K562 (cell line): ENCODE results near the gene NPAS3. TPM values are rescaled to one million over a fixed set of nuclear protein-coding genes. Genes with fewer than 3 reads are reported as not detected.

Experiments
- ATAC-seq: fragments of 200-7000 bp; cut with Tn5 transposase; 3 replicates; pipeline ENCODE4 v1.9.1; 2020; ENCODE audit warnings: moderate library complexity
- BruUV-seq: library from RNA; stranded (reverse); fragments of 400-500 nt; replicated peaks from 2 replicates; lab custom pipeline; 2021; lab: Mats Ljungman, UMichigan
- CTCF ChIA-PET: fragments of 300-600 bp; formaldehyde crosslinking; extraction: SDS; loops from one replicate; lab custom pipeline; 2021; ENCODE audit warnings: low intra/inter-chr PET ratio; lab: Yijun Ruan, JAX
- POLR2A ChIA-PET: fragments of 300-600, 350-650 bp; sonication (Branson Sonifier 250); formaldehyde crosslinking; extraction: SDS; loops from one replicate; lab custom pipeline; 2021; ENCODE audit warnings: antibody characterized with exemption, inconsistent platforms; lab: Yijun Ruan, JAX
- DNase-seq, 4 experiments: peaks; one replicate each; pipeline versions ENCODE4 v3.0.0 to v3.0.0-alpha.2; 2011 to 2018; ENCODE audit warnings: low spot score in 3 of 4, mixed read lengths in 3 of 4; ENCODE audit errors: extremely low read depth in 1 of 4
- FAIRE-seq: peaks from 2 replicates; lab custom pipeline; 2011; peaks lifted over from hg19 to GRCh38; lab: Jason Lieb, UNC
- H2AFZ ChIP-seq: 2 replicates; pipeline ENCODE4 v1.6.0; 2011; ENCODE audit warnings: low read depth, low read length, control low read depth, inconsistent platforms
- H3K27ac ChIP-seq: fragments of 200-600 bp; 3 replicates; pipeline ENCODE4 v1.8.0; 2011; ENCODE audit warnings: low read depth, mild to moderate bottlenecking, control low read depth, inconsistent platforms, low read length, moderate library complexity, mixed read lengths; ENCODE audit errors: extremely low read depth
- H3K27me3 ChIP-seq, 2 experiments: fragments of 300-600 bp in 1 of 2; 2 replicates in 1 of 2; 3 replicates in 1 of 2; pipeline versions ENCODE4 v1.6.0 to v1.8.0; 2011; ENCODE audit warnings: inconsistent platforms in 2 of 2, low read length in 2 of 2, mild to moderate bottlenecking in 1 of 2, mixed read lengths in 1 of 2, moderate library complexity in 1 of 2; ENCODE audit not compliant: control insufficient read depth in 2 of 2, insufficient read depth in 2 of 2
- H3K36me3 ChIP-seq: fragments of 300-600 bp; 3 replicates; pipeline ENCODE4 v1.8.0; 2011; ENCODE audit warnings: mild to moderate bottlenecking, low read length, inconsistent platforms; ENCODE audit not compliant: control insufficient read depth, insufficient read depth
- H3K4me1 ChIP-seq, 2 experiments: fragments of 200-600 bp in 1 of 2; replicated peaks in 1 of 2; 2 replicates in 1 of 2; 3 replicates in 1 of 2; pipeline versions ENCODE4 v1.5.1 to v1.8.0; 2011; ENCODE audit warnings: inconsistent platforms in 2 of 2, low read length in 2 of 2, mild to moderate bottlenecking in 1 of 2, mixed read lengths in 1 of 2, moderate library complexity in 1 of 2; ENCODE audit not compliant: control insufficient read depth in 2 of 2, insufficient read depth in 2 of 2
- H3K4me2 ChIP-seq: 2 replicates; pipeline ENCODE4 v1.6.1; 2011; ENCODE audit warnings: low read length, control low read depth, inconsistent platforms, mixed read lengths; ENCODE audit not compliant: insufficient read depth
- H3K4me3 ChIP-seq: fragments of 200-600 bp; sonication (generic), shearing (Covaris generic); 2 replicates; pipeline ENCODE4 v1.5.1; 2016; ENCODE audit warnings: control low read depth, inconsistent platforms
- H3K79me2 ChIP-seq: fragments of 200-600 bp; 3 replicates; pipeline ENCODE4 v1.8.0; 2011; ENCODE audit warnings: low read length, inconsistent platforms; ENCODE audit not compliant: control insufficient read depth, insufficient read depth
- H3K9ac ChIP-seq, 2 experiments: 2 replicates each; pipeline versions ENCODE4 v1.6.0 to v1.6.1; 2011; ENCODE audit warnings: low read depth in 2 of 2, low read length in 2 of 2, control low read depth in 1 of 2, inconsistent platforms in 1 of 2, mild to moderate bottlenecking in 1 of 2, mixed read lengths in 1 of 2; ENCODE audit not compliant: insufficient read depth in 1 of 2
- H3K9me1 ChIP-seq: one replicate; pipeline ENCODE4 v1.6.0; 2011; ENCODE audit warnings: inconsistent platforms, mild to moderate bottlenecking, low read length, moderate library complexity; ENCODE audit not compliant: control insufficient read depth, insufficient read depth
- H3K9me3 ChIP-seq: replicated peaks from 2 replicates; pipeline ENCODE4 v1.5.1; 2011; ENCODE audit warnings: low read depth, low read length, inconsistent platforms; ENCODE audit not compliant: control insufficient read depth, insufficient read depth
- H4K20me1 ChIP-seq: replicated peaks from 2 replicates; pipeline ENCODE4 v1.6.1; 2011; ENCODE audit warnings: low read length, inconsistent platforms, mixed read lengths; ENCODE audit not compliant: control insufficient read depth, insufficient read depth
- ATF4 ChIP-seq: fragments of 450-650 bp; formaldehyde crosslinking; IDR thresholded peaks from 2 replicates; pipeline ENCODE4 v1.4.0; 2022; ENCODE audit warnings: mild to moderate bottlenecking, moderate library complexity
- COPS2 ChIP-seq: fragments of 450-650 bp; conservative IDR thresholded peaks from 2 replicates; pipeline ENCODE4 v1.6.1; 2016; ENCODE audit warnings: mild to moderate bottlenecking, moderate library complexity
- FIP1L1 ChIP-seq: fragments of 200-400 bp; formaldehyde crosslinking; IDR thresholded peaks from 2 replicates; pipeline ENCODE4 v1.6.1; 2018; ENCODE audit warnings: mild to moderate bottlenecking, low read depth, low read length; ENCODE audit not compliant: poor library complexity, severe bottlenecking
- GABPA ChIP-seq: fragments of 200-800 bp; sonication (Bioruptor generic); conservative IDR thresholded peaks from 2 replicates; pipeline ENCODE4 v1.6.1; 2016; ENCODE audit warnings: low read depth, missing genetic modification characterization, missing compliant biosample characterization
- HDAC3 ChIP-seq: fragments of 450-650 bp; IDR thresholded peaks from 2 replicates; pipeline ENCODE4 v1.6.1; 2018; ENCODE audit warnings: borderline replicate concordance, mild to moderate bottlenecking, moderate library complexity; ENCODE audit not compliant: partially characterized antibody
- HNRNPK ChIP-seq: fragments of 200-400 bp; formaldehyde crosslinking; IDR thresholded peaks from one replicate; pipeline ENCODE4 v1.6.1; 2018; ENCODE audit warnings: mild to moderate bottlenecking, low read depth, low read length; ENCODE audit not compliant: poor library complexity, severe bottlenecking
- HNRNPLL ChIP-seq: fragments of 200-400 bp; formaldehyde crosslinking; IDR thresholded peaks from 2 replicates; pipeline ENCODE4 v1.6.1; 2017; ENCODE audit warnings: low read length, low read depth, mild to moderate bottlenecking; ENCODE audit not compliant: poor library complexity, severe bottlenecking
- JUN ChIP-seq, 2 experiments: sonication (generic) in 1 of 2; formaldehyde crosslinking in 1 of 2; IDR thresholded peaks; 2 replicates each; pipeline versions ENCODE4 v1.6.1 to v1.8.0; 2012 to 2022; ENCODE audit warnings: borderline replicate concordance in 2 of 2, mild to moderate bottlenecking in 2 of 2, improper control_type of control experiment in 1 of 2, low read depth in 1 of 2, low read length in 1 of 2, missing genetic modification reagents in 1 of 2
- MCM5 ChIP-seq: fragments of 450-650 bp; IDR thresholded peaks from 2 replicates; pipeline ENCODE4 v1.6.1; 2016; ENCODE audit warnings: low read depth
- NCOA6 ChIP-seq: fragments of 450-650 bp; IDR thresholded peaks from 2 replicates; pipeline ENCODE4 v1.6.1; 2017; ENCODE audit warnings: mild to moderate bottlenecking
- NEUROD1 ChIP-seq: fragments of 150-350 bp; IDR thresholded peaks from 2 replicates; pipeline ENCODE4 v1.6.1; 2014; ENCODE audit warnings: borderline replicate concordance, low read length, low read depth; ENCODE audit not compliant: partially characterized antibody
- NR0B1 ChIP-seq: fragments of 450-650 bp; IDR thresholded peaks from one replicate; pipeline ENCODE4 v1.6.1; 2018; ENCODE audit warnings: mild to moderate bottlenecking, moderate library complexity; ENCODE audit not compliant: partially characterized antibody
- NR3C1 ChIP-seq: sonication (generic); formaldehyde crosslinking; IDR thresholded peaks from 2 replicates; pipeline ENCODE4 v1.8.1; 2022; ENCODE audit warnings: missing genetic modification reagents
- POLR3G ChIP-seq: IDR thresholded peaks from 2 replicates; pipeline ENCODE4 v1.6.1; 2011; ENCODE audit not compliant: insufficient read length, insufficient replicate concordance; ENCODE audit errors: extremely low read depth
- TARDBP ChIP-seq: fragments of 450-650 bp; IDR thresholded peaks from 2 replicates; pipeline ENCODE4 v1.6.1; 2016
- ZFP1 ChIP-seq: fragments of 450-650 bp; formaldehyde crosslinking; IDR thresholded peaks from 2 replicates; pipeline ENCODE4 v1.4.0; 2020; ENCODE audit warnings: mild to moderate bottlenecking, mixed read lengths
- ZNF347 ChIP-seq: fragments of 450-650 bp; formaldehyde crosslinking; IDR thresholded peaks from 2 replicates; pipeline ENCODE4 v1.4.0; 2020; ENCODE audit warnings: low read depth, mild to moderate bottlenecking, moderate library complexity
- ZNF696 ChIP-seq: fragments of 250-450 bp; sonication (Bioruptor Pico); conservative IDR thresholded peaks from 2 replicates; pipeline ENCODE4 v1.4.0; 2020; ENCODE audit warnings: mild to moderate bottlenecking, moderate library complexity
- WGBS: fragments of 100-300 bp; shearing (Covaris generic); methylation state at CpG from one replicate; pipeline ENCODE4 v1.1.6; 2016; ENCODE audit warnings: low coverage, mixed read lengths; ENCODE audit not compliant: insufficient coverage; ENCODE audit errors: missing lambda C conversion rate; 5-methylcytosine and 5-hydroxymethylcytosine counted together
- in situ Hi-C: fragments of 300-500 bp; cut with MboI; formaldehyde crosslinking; loops from 4 replicates; pipeline ENCODE4 v1.15.0; 2018; ENCODE audit warnings: inconsistent platforms, mixed read lengths
- intact Hi-C: fragments of 100-400 bp; cut with micrococcal nuclease; formaldehyde crosslinking; loops from 2 replicates; pipeline ENCODE4 v1.14.2; 2022
- polyA plus RNA-seq, 8 experiments: library from polyadenylated mRNA; depleted of rRNA in 4 of 8; stranded (reverse) in 5 of 8; unstranded in 3 of 8; fragments of >200 nt; fragmentation: Nextera tagmentation in 2 of 8; fragmentation: Illumina TruSeq in 1 of 8; extraction: Ambion mirVana in 2 of 8; extraction: Trizol in 1 of 8; gene quantifications; 2 replicates each; pipeline versions ENCODE4 v1.2.1 to v1.2.3, GENCODE V29; 2011 to 2014; ENCODE audit warnings: inconsistent platforms in 1 of 8, missing spikeins in 1 of 8
- total RNA-seq, 7 experiments: library from RNA; depleted of rRNA in 6 of 7; stranded (reverse); fragments of >200 nt in 6 of 7; fragmentation: Illumina TruSeq in 2 of 7; extraction: Trizol in 2 of 7; gene quantifications; 2 replicates each; pipeline versions ENCODE4 v1.2.1 to v1.2.3, GENCODE V29; 2011 to 2021; ENCODE audit warnings: low replicate concordance in 1 of 7
- TF ChIP-seq, protein P1 (sequence below): fragments of 250-450 bp; sonication (Bioruptor Pico); IDR thresholded peaks from 2 replicates; pipeline ENCODE4 v1.8.0; 2022; ENCODE audit warnings: moderate library complexity, mild to moderate bottlenecking, inconsistent platforms

Gene NPAS3
- total and polyA plus RNA-seq, 9 of the 15 experiments (the other 6 are each of a cell fraction or from before 2014, with no cell fraction given), result 0.04 TPM; not detected in 8

GRCh38 chr14:33650430-33650829 is 711.8 kb downstream of the NPAS3 start:
- POLR2A ChIA-PET, result interaction anchor here (0.8 kb wide), 1 partner anchor 715 kb away, joined by 3 read pairs; no protein-coding TSS in a partner anchor
- FAIRE-seq, result no peak

More at GRCh38 chr14:33650430-33650829, 711.8 kb downstream of the NPAS3 start:
- Histone ChIP-seq H3K4me3 (no peak overlapping the region), H2AFZ (no peak overlapping the region), H3K36me3 (no peaks in the 10 kb centered on the region), H3K4me2 (no peak overlapping the region), H3K9me1 (no peaks in the 10 kb centered on the region), H3K27me3 (no peaks in the 10 kb centered on the region), H3K9me3 (no peaks in the 10 kb centered on the region), H3K79me2 (no peaks in the 10 kb centered on the region), H3K27ac (no peak overlapping the region), H3K4me1 (peaks cover 0 to 9% of the 10 kb centered on the region in 2 experiments; a peak in 2 of 5 replicates), H3K9ac (no peak overlapping the region), H4K20me1 (no peaks in the 10 kb centered on the region)
- no peak for ATAC-seq
- in situ Hi-C loops, result no loop called here
- 18% methylated on average over 3 of the region's 3 CpGs for WGBS
- no TSS peak for BruUV-seq
- CTCF ChIA-PET, result no interaction called here
- TF ChIP-seq FIP1L1 (no peak), ZNF696 (CRISPR knock-in tag) (no peak), HDAC3 (no peak), GABPA (tag) (no peak), NR0B1 (no peak), HNRNPLL (no peak), POLR3G (no peak), NR3C1 (CRISPR knock-in tag) (no peak), NEUROD1 (no peak), NCOA6 (no peak), ATF4 (CRISPR knock-in tag) (no peak), TARDBP (no peak), ZNF347 (CRISPR knock-in tag) (no peak), MCM5 (no peak), HNRNPK (no peak), COPS2 (no peak), JUN (IDR thresholded peaks at IDR 0.05; ENCODE audit: borderline replicate concordance, low read depth, low read length) (no peak), JUN (CRISPR knock-in tag; IDR thresholded peaks at IDR 0.05; ENCODE audit: borderline replicate concordance) (no peak), ZFP1 (CRISPR knock-in tag) (no peak)
- TF ChIP-seq, protein P1, sequence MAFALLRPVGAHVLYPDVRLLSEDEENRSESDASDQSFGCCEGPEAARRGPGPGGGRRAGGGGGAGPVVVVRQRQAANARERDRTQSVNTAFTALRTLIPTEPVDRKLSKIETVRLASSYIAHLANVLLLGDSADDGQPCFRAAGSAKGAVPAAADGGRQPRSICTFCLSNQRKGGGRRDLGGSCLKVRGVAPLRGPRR (CRISPR knock-in tag), result no peak
- intact Hi-C loops, result no loop called here
- no peak for DNase-seq
